PC-3 (cell line): ENCODE data around the gene NFATC2IP.

Experiments used
- CTCF ChIP-seq: fragments of 300-600 bp; sonication (generic); conservative IDR thresholded peaks from 2 replicates; pipeline ENCODE4 v1.5.1; 2017; ENCODE audit warnings: antibody characterized with exemption, low read depth, mild to moderate bottlenecking, low read length
- EZH2 ChIP-seq: fragments of 300-600 bp; sonication (generic); IDR thresholded peaks from one replicate; pipeline ENCODE4 v1.6.1; 2017; ENCODE audit warnings: antibody characterized with exemption, mild to moderate bottlenecking, low read length; ENCODE audit not compliant: unreplicated experiment

- TF ChIP-seq CTCF (no peak), EZH2 (no peak)
Observed at GRCh38 chr16:28951410-28951943, 740 bp downstream of the NFATC2IP start.
